ENCODE data around the gene ASTN2.

The ASTN2 gene

GRCh38 chr9:116934131-116934530, 480.7 kb downstream of the ASTN2 start:
- no peaks in the 10 kb centered on the region for H3K79me2 ChIP-seq (ENCODE audit: insufficient read depth, low read depth)
- no peak overlapping the region for H3K9ac ChIP-seq
- no peak overlapping the region for H3K4me3 ChIP-seq (IDR thresholded peaks at IDR 0.05; ENCODE audit: insufficient read depth, low read depth, low read length)
- no peaks in the 10 kb centered on the region for H3K4me1 ChIP-seq (ENCODE audit: low read depth, poor library complexity, severe bottlenecking)
- no peak overlapping the region for H3K4me2 ChIP-seq
- no peak for TF ChIP-seq CTCF (conservative IDR thresholded peaks at IDR 0.05; ENCODE audit: low read depth, low read length)
- no peak overlapping the region for H3K27ac ChIP-seq
- no peaks in the 10 kb centered on the region for H3K36me3 ChIP-seq (ENCODE audit: insufficient read depth)
- no peak overlapping the region for H2AFZ ChIP-seq (ENCODE audit: low read depth)
- no peaks in the 10 kb centered on the region for H3K27me3 ChIP-seq (ENCODE audit: insufficient read depth, low read depth)
- no peaks in the 10 kb centered on the region for H4K20me1 ChIP-seq (ENCODE audit: insufficient read depth)

DNA sequence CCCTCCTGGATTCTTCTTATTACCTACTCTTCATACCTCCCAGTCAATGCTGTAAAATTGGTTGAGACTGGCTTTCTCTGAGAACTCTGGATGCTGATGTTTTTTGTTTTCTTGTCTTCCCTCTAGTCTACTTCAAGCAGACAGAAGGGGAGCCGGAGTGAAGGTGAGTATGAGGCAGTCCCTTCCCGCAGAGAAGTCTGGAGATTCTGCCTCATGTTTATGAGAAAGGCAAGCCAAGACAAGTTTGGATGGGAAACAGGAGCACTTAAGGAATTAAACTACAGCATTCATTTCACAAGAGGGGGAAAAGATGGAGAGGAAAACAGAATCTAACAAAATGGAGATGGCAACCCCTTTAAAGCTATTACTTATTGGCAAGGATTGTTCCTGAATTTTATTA, 481.6 kb downstream of the ASTN2 start:
- Histone ChIP-seq H3K79me2 (ENCODE audit: insufficient read depth, low read depth) (no peaks in the 10 kb centered on the region), H3K4me1 (ENCODE audit: low read depth, poor library complexity, severe bottlenecking) (no peaks in the 10 kb centered on the region), H3K27me3 (ENCODE audit: insufficient read depth, low read depth) (no peaks in the 10 kb centered on the region), H2AFZ (ENCODE audit: low read depth) (no peak overlapping the region), H4K20me1 (ENCODE audit: insufficient read depth) (no peaks in the 10 kb centered on the region), H3K4me3 (IDR thresholded peaks at IDR 0.05; ENCODE audit: insufficient read depth, low read depth, low read length) (no peak overlapping the region), H3K4me2 (no peak overlapping the region), H3K36me3 (ENCODE audit: insufficient read depth) (no peaks in the 10 kb centered on the region), H3K27ac (no peak overlapping the region), H3K9ac (no peak overlapping the region)
- no peak for TF ChIP-seq CTCF (conservative IDR thresholded peaks at IDR 0.05; ENCODE audit: low read depth, low read length)

- Histone ChIP-seq H3K27ac (no peak overlapping the region), H4K20me1 (ENCODE audit: insufficient read depth) (no peaks in the 10 kb centered on the region), H3K27me3 (ENCODE audit: insufficient read depth, low read depth) (no peaks in the 10 kb centered on the region), H3K79me2 (ENCODE audit: insufficient read depth, low read depth) (no peaks in the 10 kb centered on the region), H3K4me3 (IDR thresholded peaks at IDR 0.05; ENCODE audit: insufficient read depth, low read depth, low read length) (no peak overlapping the region), H3K4me1 (ENCODE audit: low read depth, poor library complexity, severe bottlenecking) (no peaks in the 10 kb centered on the region), H3K36me3 (ENCODE audit: insufficient read depth) (no peaks in the 10 kb centered on the region), H2AFZ (ENCODE audit: low read depth) (no peak overlapping the region), H3K9ac (no peak overlapping the region), H3K4me2 (no peak overlapping the region)
- TF ChIP-seq CTCF (conservative IDR thresholded peaks at IDR 0.05; ENCODE audit: low read depth, low read length): no peak
Observed at GRCh38 chr9:116929621-116930020, 485.2 kb downstream of the ASTN2 start.

- Histone ChIP-seq H3K36me3 (ENCODE audit: insufficient read depth) (no peaks in the 10 kb centered on the region), H3K4me2 (no peak overlapping the region), H3K9ac (no peak overlapping the region), H4K20me1 (ENCODE audit: insufficient read depth) (no peaks in the 10 kb centered on the region), H3K4me3 (IDR thresholded peaks at IDR 0.05; ENCODE audit: insufficient read depth, low read depth, low read length) (no peak overlapping the region), H3K4me1 (ENCODE audit: low read depth, poor library complexity, severe bottlenecking) (no peaks in the 10 kb centered on the region), H3K79me2 (ENCODE audit: insufficient read depth, low read depth) (no peaks in the 10 kb centered on the region), H3K27me3 (ENCODE audit: insufficient read depth, low read depth) (no peaks in the 10 kb centered on the region), H2AFZ (ENCODE audit: low read depth) (no peak overlapping the region), H3K27ac (no peak overlapping the region)
- no peak for TF ChIP-seq CTCF (conservative IDR thresholded peaks at IDR 0.05; ENCODE audit: low read depth, low read length)
Observed at GRCh38 chr9:116928884-116929283, 486.0 kb downstream of the ASTN2 start.

- H3K9ac ChIP-seq: no peak overlapping the region
- H2AFZ ChIP-seq (ENCODE audit: low read depth): no peak overlapping the region
- no peak overlapping the region for H3K4me2 ChIP-seq
Observed at GRCh38 chr9:116928289-116928688, 486.6 kb downstream of the ASTN2 start.

More at GRCh38 chr9:116928289-116928688, 486.6 kb downstream of the ASTN2 start:
- Histone ChIP-seq H3K36me3 (ENCODE audit: insufficient read depth) (no peaks in the 10 kb centered on the region), H3K4me1 (ENCODE audit: low read depth, poor library complexity, severe bottlenecking) (no peaks in the 10 kb centered on the region), H4K20me1 (ENCODE audit: insufficient read depth) (no peaks in the 10 kb centered on the region), H3K27me3 (ENCODE audit: insufficient read depth, low read depth) (no peaks in the 10 kb centered on the region), H3K4me3 (IDR thresholded peaks at IDR 0.05; ENCODE audit: insufficient read depth, low read depth, low read length) (no peak overlapping the region), H3K27ac (no peak overlapping the region), H3K79me2 (ENCODE audit: insufficient read depth, low read depth) (no peaks in the 10 kb centered on the region)
- no peak for TF ChIP-seq CTCF (conservative IDR thresholded peaks at IDR 0.05; ENCODE audit: low read depth, low read length)
